Measurements from ENCODE around the gene KIR2DL1. TPM values are rescaled to one million over a fixed set of nuclear protein-coding genes. Genes with fewer than 3 reads are reported as not detected.
A peak's percentile ranks its signal among the peaks of the same experiment; 100 is the strongest.
"Not testable (repeated sequence)": the region's sequence is repeated elsewhere in the genome, so short reads cannot be mapped to it uniquely, and the experiment has no call there.

The KIR2DL1 gene
- total RNA-seq, result not detected
- long read RNA-seq, partial matches to known transcripts, result 1 of 1 reads
- long read RNA-seq, other reads (novel, unspliced or antisense), result 0 of 1 reads

DNA sequence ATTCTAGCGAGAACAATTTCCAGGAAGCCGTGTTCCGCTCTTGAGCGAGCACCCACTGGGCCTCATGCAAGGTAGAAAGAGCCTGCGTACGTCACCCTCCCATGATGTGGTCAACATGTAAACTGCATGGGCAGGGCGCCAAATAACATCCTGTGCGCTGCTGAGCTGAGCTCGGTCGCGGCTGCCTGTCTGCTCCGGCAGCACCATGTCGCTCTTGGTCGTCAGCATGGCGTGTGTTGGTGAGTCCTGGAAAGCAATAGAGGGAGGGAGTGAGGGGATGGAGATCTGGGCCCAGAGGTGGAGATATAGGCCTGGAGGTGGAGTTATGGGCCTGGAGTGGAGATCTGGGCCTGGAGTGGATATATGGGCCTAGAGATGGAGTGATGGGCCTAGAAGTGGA is at the start of gene KIR2DL1:
TSS of gene KIR2DL1 (plus strand) at position 148 of the 400 bp plus-strand sequence. CDS start at position 206, 58 bp downstream.
- ATAC-seq (ENCODE audit: poor library complexity); intact Hi-C loops (cut with DNase I); DNase-seq: not testable (repeated sequence)

DNA sequence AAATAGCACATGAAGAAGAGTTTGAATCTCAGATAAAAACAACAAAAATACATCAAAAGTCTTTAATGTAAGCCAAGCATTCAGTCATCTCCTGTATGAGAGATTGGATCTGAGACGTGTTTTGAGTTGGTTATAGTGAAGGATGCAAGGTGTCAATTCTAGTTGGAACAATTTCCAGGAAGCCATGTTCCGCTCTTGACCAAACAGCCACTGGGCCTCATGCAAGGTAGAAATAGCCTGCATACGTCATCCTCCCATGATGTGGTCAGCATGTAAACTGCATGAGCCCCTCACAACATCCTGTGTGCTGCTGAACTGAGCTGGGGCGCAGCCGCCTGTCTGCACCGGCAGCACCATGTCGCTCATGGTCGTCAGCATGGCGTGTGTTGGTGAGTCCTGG is 45.5 kb upstream of the KIR2DL1 start, which contains the start of gene KIR3DL3:
TSS of gene KIR3DL3 (plus strand) at position 301 of the 400 bp plus-strand sequence. CDS start at position 356, 55 bp downstream.
- intact Hi-C loops (cut with DNase I), result no loop called here
- no peak for DNase-seq
- ATAC-seq (ENCODE audit: poor library complexity), result no peak

DNA sequence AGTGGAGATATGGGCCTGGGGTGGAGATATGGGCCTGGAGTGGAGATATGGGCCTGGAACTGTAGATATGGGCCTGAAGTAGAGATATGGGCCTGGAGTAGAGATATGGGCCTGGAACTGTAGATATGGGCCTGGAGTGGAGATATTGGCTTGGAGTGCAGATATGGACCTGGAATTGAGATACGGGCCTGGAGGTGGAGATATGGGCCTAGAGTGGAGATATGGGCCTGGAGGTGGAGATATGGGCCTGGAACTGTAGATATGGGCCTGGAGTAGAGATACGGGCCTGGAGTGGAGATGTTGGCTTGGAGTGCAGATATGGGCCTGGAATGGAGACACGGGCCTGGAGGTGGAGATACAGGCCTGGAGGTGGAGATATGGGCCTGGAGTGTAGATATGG is 44.9 kb upstream of the KIR2DL1 start:
- DNase-seq, result no peak

DNA sequence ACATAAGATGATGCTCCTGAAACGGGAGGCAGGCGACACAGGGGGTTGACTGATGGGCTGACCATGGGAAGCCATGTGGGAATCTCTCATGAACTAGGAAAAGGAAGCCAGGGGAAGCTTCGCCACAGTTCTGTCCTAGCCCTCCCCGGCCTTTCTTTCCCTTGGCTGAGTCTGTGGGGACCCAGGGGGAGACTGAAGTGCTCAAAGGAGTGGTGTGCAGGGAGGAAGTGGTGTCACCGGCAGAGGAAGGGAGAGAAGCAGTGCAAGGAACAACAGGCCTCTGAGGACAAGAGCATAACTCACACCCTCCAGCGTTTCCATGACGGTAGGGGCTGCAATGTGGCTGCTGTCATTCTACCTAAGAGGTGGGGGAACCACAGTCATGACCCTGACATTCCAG is 44.3 kb upstream of the KIR2DL1 start:
- ATAC-seq (ENCODE audit: poor library complexity) (no peak), DNase-seq (no peak)
- intact Hi-C loops (cut with DNase I), result no loop called here

More for the DNA sequence above, 44.9 kb upstream of the KIR2DL1 start:
- ATAC-seq (ENCODE audit: poor library complexity), result no peak
- intact Hi-C loops (cut with DNase I), result no loop called here

DNA sequence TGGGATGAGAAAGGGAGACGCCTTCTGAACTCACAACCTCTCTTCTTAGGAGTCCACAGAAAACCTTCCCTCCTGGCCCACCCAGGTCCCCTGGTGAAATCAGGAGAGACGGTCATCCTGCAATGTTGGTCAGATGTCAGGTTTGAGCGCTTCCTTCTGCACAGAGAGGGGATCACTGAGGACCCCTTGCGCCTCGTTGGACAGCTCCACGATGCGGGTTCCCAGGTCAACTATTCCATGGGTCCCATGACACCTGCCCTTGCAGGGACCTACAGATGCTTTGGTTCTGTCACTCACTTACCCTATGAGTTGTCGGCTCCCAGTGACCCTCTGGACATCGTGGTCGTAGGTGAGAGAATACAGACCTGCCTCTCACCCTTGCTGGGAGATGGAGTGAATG is 42.0 kb upstream of the KIR2DL1 start:
- ATAC-seq (ENCODE audit: poor library complexity) (no peak), DNase-seq (no peak)
- intact Hi-C loops (cut with DNase I), result no loop called here

DNA sequence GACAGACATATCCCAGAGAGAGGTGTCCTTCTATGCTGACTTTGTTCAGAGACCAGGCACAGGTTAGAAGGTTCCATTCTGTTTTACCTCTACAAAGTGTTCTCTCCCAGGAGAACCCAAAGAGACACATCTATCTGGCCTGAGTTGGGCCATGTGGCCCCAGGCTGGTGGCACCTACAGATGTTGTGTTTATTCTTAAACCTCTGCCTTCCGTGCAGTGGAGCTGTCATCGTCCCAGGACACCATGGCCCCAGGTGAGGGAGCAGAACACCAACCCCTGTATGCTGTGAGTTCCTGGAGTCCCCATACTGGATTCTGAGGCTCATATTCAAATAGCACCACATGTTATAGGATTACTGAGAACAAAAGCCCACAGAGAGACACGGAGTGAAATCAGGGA is 41.4 kb upstream of the KIR2DL1 start:
- intact Hi-C loops (cut with DNase I), result no loop called here
- DNase-seq (no peak), ATAC-seq (ENCODE audit: poor library complexity) (no peak)

DNA sequence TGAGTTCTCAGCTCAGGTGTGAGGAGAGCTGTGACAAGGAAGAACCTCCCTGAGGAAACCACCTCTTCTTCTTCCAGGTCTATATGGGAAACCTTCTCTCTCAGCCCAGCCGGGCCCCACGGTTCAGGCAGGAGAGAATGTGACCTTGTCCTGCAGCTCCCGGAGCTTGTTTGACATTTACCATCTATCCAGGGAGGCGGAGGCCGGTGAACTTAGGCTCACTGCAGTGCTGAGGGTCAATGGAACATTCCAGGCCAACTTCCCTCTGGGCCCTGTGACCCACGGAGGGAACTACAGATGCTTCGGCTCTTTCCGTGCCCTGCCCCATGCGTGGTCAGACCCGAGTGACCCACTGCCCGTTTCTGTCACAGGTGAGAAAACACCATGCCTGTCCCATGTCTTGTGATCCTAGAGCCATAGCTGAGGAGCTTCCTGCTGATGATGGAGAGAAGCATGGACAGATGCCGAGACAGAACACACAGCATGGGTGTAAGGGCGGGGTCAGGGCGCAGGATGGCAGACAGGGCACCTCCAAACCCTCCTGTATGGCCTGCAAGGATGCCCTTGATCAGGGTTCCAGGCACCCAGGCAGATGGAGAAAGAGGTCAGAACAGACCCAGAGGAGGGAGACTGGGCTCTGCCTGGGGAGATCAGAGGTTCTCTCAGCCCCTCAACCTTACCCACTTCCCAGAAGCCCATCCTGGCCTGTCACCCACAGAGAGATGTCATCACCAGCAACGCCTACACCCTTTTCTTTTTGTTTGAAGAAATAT is 40.0 kb upstream of the KIR2DL1 start:
- ATAC-seq (ENCODE audit: poor library complexity), result no peak
- DNase-seq, result no peak
- intact Hi-C loops (cut with DNase I), result no loop called here

DNA sequence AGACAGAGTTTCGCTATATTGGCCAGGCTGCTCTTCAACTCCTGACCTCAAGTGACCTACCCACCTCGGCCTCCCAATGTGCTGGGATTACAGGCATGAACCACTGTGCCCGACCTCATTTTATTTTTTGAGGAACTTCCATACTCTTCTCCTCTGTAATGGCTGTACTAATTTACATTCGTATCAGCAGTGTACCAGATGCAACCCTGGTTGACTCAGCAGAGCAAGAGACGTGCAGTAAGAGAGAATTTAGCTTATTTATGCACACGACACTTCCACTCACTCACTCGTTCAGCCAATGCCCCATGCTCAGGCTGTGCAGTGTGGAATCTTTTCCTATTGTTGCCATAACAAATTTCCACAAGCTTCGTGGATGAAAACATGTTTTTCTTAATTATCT is 38.4 kb upstream of the KIR2DL1 start:
- ATAC-seq (ENCODE audit: poor library complexity) (no peak), DNase-seq (no peak)
- intact Hi-C loops (cut with DNase I), result no loop called here

DNA sequence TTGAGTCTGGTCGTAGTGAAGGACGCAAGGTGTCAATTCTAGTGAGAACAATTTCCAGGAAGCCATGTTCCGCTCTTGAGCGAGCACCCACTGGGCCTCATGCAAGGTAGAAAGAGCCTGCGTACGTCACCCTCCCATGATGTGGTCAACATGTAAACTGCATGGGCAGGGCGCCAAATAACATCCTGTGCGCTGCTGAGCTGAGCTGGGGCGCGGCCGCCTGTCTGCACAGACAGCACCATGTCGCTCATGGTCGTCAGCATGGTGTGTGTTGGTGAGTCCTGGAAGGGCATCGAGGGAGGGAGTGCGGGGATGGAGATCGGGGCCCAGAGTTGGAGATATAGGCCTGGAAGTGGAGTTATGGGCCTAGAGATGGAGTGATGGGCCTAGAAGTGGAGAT is 31.3 kb upstream of the KIR2DL1 start, which contains the start of gene KIR2DL3:
TSS of gene KIR2DL3 (plus strand) at position 208 of the 400 bp plus-strand sequence. CDS start at position 241, 33 bp downstream.
- ATAC-seq (ENCODE audit: poor library complexity); intact Hi-C loops (cut with DNase I); DNase-seq: not testable (repeated sequence)

DNA sequence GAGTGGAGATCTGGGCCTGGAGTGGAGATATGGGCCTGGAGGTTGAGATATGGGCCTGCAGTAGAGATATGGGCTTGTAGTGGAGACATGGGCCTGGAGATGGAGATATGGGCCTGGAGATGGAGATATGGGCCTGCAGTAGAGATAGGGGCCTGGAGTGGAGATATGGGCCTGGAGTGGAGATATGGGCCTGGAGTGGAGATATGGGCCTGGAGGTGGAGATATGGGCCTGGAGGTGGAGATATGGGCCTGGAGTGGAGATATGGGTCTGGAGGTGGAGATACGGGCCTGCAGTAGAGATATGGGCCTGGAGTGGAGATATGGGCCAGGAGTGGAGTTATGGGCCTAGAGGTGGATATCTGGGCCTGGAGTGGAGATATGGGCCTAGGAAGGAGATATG is 30.9 kb upstream of the KIR2DL1 start:
- ATAC-seq (ENCODE audit: poor library complexity) (no peak), DNase-seq (no peak)
- intact Hi-C loops (cut with DNase I), result no loop called here

DNA sequence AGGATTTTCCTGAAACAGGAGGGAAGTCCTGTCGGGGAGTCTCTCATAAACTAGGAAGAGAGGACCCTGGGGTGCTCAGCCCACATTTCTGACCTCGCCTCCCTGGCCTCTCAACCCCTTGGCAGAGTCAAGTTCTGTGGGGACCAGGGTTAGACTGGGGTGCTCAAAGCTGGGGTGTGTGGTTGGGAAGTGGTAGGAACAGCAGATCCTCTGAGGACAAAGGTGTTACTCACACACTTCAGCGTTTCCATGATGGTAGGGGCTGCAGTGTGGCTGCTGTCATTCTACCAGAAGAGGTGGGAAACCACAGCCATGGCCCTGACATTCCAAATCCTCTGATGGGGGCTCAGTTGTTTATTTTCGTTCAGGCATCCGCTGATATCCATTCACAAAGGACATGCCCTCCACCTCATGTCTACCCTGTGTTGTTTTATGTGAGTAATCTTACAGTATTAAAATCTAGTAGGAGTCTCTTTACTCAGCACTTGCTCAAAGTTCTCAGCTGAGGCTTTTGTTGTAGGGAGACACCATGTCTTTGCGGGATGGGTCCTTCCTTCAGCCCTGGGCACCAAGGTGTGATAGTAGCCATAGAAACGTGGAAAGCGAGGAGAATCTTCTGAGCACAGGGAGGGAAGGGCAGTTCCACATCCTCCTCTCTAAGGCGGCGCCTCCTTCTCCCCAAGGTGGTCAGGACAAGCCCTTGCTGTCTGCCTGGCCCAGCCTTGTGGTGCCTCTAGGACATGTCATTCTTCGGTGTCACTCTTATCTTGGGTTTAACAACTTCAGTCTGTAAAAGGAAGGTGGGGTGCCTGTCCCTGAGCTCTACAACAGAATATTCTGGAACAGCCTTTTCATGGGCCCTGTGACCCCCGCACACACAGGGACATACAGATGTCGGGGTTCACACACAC is 29.8 kb upstream of the KIR2DL1 start:
- DNase-seq, result no peak
- intact Hi-C loops (cut with DNase I), result no loop called here
- no peak for ATAC-seq (ENCODE audit: poor library complexity)

DNA sequence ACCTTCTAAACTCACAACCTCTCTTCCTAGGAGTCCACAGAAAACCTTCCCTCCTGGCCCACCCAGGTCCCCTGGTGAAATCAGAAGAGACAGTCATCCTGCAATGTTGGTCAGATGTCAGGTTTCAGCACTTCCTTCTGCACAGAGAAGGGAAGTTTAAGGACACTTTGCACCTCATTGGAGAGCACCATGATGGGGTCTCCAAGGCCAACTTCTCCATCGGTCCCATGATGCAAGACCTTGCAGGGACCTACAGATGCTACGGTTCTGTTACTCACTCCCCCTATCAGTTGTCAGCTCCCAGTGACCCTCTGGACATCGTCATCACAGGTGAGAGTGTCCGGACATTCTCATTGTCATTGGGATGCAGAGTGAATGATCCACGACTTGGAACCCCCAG is 27.6 kb upstream of the KIR2DL1 start:
- ATAC-seq (ENCODE audit: poor library complexity); intact Hi-C loops (cut with DNase I): not testable (repeated sequence)

DNA sequence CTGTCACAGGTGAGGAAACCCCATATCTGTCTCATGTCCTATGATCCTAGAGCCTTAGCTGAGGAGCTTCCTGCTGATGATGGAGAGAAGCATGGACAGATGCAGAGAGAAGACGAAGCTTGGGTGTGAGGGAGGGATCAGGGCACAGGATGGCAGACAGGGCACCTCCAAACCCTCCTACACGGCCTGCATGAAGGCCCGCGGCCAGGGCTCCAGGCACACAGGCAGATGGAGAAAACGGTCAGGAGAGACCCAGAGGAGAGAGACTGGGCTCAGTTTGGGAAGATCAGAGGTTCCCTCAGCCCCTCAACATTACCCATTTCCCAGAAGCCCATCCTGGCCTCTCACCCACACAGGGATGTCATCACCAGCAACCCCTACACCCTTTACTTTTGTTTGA is 25.5 kb upstream of the KIR2DL1 start:
- ATAC-seq (ENCODE audit: poor library complexity); DNase-seq; intact Hi-C loops (cut with DNase I): not testable (repeated sequence)

More for the DNA sequence above, 27.6 kb upstream of the KIR2DL1 start:
- not testable (repeated sequence) for DNase-seq

DNA sequence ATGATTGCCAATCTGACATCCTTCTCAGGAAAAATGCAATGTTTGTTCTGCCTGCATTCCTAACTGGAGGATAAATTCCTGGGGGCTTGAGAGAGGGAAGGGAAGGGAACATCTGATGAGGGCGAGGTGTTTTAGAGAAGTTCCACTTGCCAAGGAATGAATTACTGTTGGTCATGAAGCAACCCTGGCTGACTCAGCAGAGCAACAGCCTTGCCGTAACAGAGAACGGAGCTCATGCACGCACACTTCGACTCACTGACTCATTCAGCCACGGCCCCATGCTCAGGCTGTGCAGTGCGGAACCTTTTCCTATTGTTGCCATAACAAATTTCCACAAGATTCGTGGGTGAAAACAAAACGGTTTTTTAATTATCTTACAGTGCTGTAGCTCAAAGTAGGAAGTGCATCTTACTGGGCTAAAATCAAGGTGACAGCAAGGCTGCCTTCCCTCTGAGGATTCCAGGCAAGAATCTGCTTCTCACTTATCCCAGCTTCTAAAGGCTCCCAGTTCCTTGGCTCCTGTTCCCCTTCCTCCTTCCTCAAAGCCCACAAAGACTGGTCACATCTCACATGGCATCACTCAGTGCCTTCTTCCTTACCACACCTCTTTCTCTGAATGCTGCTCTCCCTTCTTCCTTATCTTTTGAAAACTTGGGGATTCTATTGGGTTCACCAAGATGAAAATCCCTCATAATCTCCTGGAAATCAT is 21.8 kb upstream of the KIR2DL1 start:
- ATAC-seq (ENCODE audit: poor library complexity); intact Hi-C loops (cut with DNase I): not testable (repeated sequence)
- peak; percentile 42 for DNase-seq

DNA sequence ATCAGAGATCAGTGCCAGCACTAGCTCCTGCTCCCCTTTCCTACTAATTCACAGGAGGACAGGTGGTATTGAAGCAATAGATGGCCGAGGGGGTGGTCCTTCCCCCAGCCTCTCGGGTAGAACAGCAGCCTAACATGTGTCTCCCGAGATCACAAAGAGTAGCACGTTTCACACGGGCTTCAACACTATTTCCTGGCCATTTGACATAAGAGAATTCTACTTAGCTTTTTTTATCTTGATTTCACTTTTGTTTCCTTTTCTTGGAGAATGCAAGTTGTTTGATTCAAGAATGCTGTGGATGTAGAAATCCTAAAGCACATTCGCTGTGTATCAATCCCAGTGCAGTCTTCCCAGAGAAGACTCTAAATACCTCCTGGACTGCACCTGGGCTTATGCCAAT is 19.3 kb upstream of the KIR2DL1 start:
- ATAC-seq (ENCODE audit: poor library complexity); intact Hi-C loops (cut with DNase I): not testable (repeated sequence)

DNA sequence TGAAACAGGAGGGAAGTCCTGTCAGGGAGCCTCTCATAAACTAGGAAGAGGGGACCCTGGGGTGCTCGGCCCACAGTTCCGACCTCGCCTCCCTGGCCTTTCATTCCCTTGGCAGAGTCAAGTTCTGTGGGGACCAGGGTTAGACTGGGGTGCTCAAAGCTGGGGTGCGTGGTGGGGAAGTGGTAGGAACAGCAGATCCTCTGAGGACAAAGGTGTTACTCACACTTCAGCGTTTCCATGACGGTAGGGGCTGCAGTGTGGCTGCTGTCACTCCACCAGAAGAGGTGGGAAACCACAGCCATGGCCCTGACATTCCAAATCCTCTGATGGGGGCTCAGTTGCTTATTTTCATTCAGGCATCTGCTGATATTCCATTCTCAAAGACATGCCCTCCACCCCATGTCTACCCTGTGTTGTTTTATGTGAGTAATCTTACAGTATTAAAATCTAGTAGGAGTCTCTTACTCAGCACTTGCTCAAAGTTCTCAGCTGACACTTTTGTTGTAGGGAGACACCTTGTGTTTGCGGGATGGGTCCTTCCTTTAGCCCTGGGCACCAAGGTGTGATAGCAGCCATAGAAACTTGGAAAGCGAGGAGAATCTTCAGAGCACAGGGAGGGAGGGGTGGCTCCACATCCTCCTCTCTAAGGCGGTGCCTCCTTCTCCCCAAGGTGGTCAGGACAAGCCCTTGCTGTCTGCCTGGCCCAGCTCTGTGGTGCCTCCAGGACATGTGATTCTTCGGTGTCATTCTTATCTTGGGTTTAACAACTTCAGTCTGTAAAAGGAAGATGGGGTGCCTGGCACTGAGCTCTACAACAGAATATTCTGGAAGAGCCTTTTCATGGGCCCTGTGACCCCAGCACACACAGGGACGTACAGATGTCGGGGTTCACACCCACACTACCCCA is 13.1 kb upstream of the KIR2DL1 start:
- DNase-seq; intact Hi-C loops (cut with DNase I); ATAC-seq (ENCODE audit: poor library complexity): not testable (repeated sequence)

More for the DNA sequence above, 19.3 kb upstream of the KIR2DL1 start:
- not testable (repeated sequence) for DNase-seq

DNA sequence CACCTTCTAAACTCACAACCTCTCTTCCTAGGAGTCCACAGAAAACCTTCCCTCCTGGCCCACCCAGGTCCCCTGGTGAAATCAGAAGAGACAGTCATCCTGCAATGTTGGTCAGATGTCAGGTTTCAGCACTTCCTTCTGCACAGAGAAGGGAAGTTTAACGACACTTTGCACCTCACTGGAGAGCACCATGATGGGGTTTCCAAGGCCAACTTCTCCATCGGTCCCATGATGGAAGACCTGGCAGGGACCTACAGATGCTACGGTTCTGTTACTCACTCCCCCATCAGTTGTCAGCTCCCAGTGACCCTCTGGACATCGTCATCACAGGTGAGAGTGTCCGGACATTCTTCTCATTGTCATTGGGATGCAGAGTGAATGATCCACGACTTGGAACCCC is 11.0 kb upstream of the KIR2DL1 start:
- ATAC-seq (ENCODE audit: poor library complexity); DNase-seq; intact Hi-C loops (cut with DNase I): not testable (repeated sequence)
